B cell (primary cell): Measurements from ENCODE around the gene MAD1L1. TPM values are rescaled to one million over a fixed set of nuclear protein-coding genes. Genes with fewer than 3 reads are reported as not detected.

Experiments used
- ATAC-seq: fragments of 200-7000 bp; cut with Tn5 transposase; one replicate; pipeline ENCODE4 v1.10.0; 2021; ENCODE audit warnings: low read depth, mild to moderate bottlenecking, moderate number of reproducible peaks, moderate library complexity
- CTCF ChIA-PET: fragments of 350-600 bp; sonication (Branson Sonifier 250); formaldehyde crosslinking; loops from one replicate; lab custom pipeline; 2021; ENCODE audit warnings: antibody characterized with exemption, inconsistent platforms; lab: Charles Lee
- POLR2A ChIA-PET: fragments of 350-600 bp; sonication (Branson Sonifier 250); formaldehyde crosslinking; loops from one replicate; lab custom pipeline; 2021; ENCODE audit warnings: antibody characterized with exemption; lab: Charles Lee
- DNase-seq: peaks from one replicate; pipeline ENCODE4 v3.0.0; 2013
- H2AFZ ChIP-seq: 2 replicates; pipeline ENCODE4 v1.6.1; 2012; ENCODE audit warnings: mild to moderate bottlenecking, low read depth, low read length; ENCODE audit not compliant: insufficient read depth, poor library complexity, severe bottlenecking
- H3K27ac ChIP-seq, 2 donors: 1 replicate in 1 of 2; 2 replicates in 1 of 2; pipeline ENCODE4 v1.5.1; 2012 to 2013; ENCODE audit warnings: low read length in 2 of 2, mild to moderate bottlenecking in 2 of 2, moderate library complexity in 1 of 2
- H3K27me3 ChIP-seq, 4 experiments: fragments of 200-600 bp in 1 of 4; sonication (generic) in 1 of 4; replicated peaks in 1 of 4; 1 replicate in 2 of 4; 2 replicates in 2 of 4; pipeline versions ENCODE4 v1.6.1 to v1.7.0; 2013 to 2016; ENCODE audit warnings: low read length in 3 of 4, mild to moderate bottlenecking in 2 of 4, mixed read lengths in 1 of 4, moderate library complexity in 1 of 4; ENCODE audit not compliant: insufficient read depth in 4 of 4, control insufficient read depth in 3 of 4; ENCODE audit errors: control extremely low read depth in 1 of 4
- H3K36me3 ChIP-seq, 2 experiments: replicated peaks in 1 of 2; 1 replicate in 1 of 2; 2 replicates in 1 of 2; pipeline versions ENCODE4 v1.6.1 to v1.7.1; 2013; ENCODE audit warnings: low read length in 1 of 2; ENCODE audit not compliant: insufficient read depth in 2 of 2, control insufficient read depth in 1 of 2; ENCODE audit errors: control extremely low read depth in 1 of 2, extremely low read depth in 1 of 2
- H3K4me1 ChIP-seq, 2 donors: fragments of 200-600 bp in 1 of 2; sonication (generic) in 1 of 2; 1 replicate in 1 of 2; 2 replicates in 1 of 2; pipeline versions ENCODE4 v1.5.1 to v1.6.1; 2013 to 2017; ENCODE audit warnings: low read length in 2 of 2; ENCODE audit not compliant: control insufficient read depth in 2 of 2, insufficient read depth in 2 of 2
- H3K4me2 ChIP-seq: replicated peaks from 2 replicates; pipeline ENCODE3; 2012; ENCODE audit warnings: mild to moderate bottlenecking, low read depth, low read length; ENCODE audit not compliant: poor library complexity, severe bottlenecking
- H3K4me3 ChIP-seq, 5 experiments: fragments of 200-600 bp in 1 of 5; sonication (generic) in 1 of 5; 1 replicate in 3 of 5; 2 replicates in 2 of 5; pipeline versions ENCODE4 v1.5.1 to v1.7.0; 2011 to 2016; ENCODE audit warnings: low read length in 4 of 5, mild to moderate bottlenecking in 4 of 5, low read depth in 2 of 5, control low read depth in 1 of 5, moderate library complexity in 1 of 5; ENCODE audit not compliant: insufficient read depth in 1 of 5; ENCODE audit errors: control extremely low read depth in 1 of 5, extremely low read depth in 1 of 5
- H3K79me2 ChIP-seq: fragments of 200-600 bp; sonication (generic); one replicate; pipeline ENCODE4 v1.6.0; 2016; ENCODE audit warnings: low read length; ENCODE audit not compliant: control insufficient read depth, insufficient read depth
- H3K9ac ChIP-seq: fragments of 200-600 bp; sonication (generic); 2 replicates; pipeline ENCODE4 v1.6.1; 2017; ENCODE audit warnings: mild to moderate bottlenecking, low read length, moderate library complexity
- H3K9me3 ChIP-seq, 3 donors: one replicate each; pipeline versions ENCODE4 v1.6.1 to v1.7.1; 2013; ENCODE audit warnings: low read length in 2 of 3; ENCODE audit not compliant: control insufficient read depth in 2 of 3, insufficient read depth in 1 of 3; ENCODE audit errors: control extremely low read depth in 1 of 3
- H4K20me1 ChIP-seq: 2 replicates; pipeline ENCODE4 v1.6.0; 2012; ENCODE audit warnings: mild to moderate bottlenecking, low read length; ENCODE audit not compliant: insufficient read depth, control insufficient read depth, poor library complexity, severe bottlenecking
- H3K27ac Mint-ChIP-seq: one replicate; pipeline ENCODE4 v1.8.0; 2021; ENCODE audit warnings: mixed read lengths
- H3K27me3 Mint-ChIP-seq: one replicate; pipeline ENCODE4 v1.8.0; 2021; ENCODE audit warnings: mixed read lengths
- H3K4me1 Mint-ChIP-seq: one replicate; pipeline ENCODE4 v1.8.0; 2021; ENCODE audit warnings: mixed read lengths
- H3K4me3 Mint-ChIP-seq: one replicate; pipeline ENCODE4 v1.8.0; 2021; ENCODE audit warnings: mixed read lengths
- H3K9me3 Mint-ChIP-seq: one replicate; pipeline ENCODE4 v1.8.0; 2022; ENCODE audit warnings: mixed read lengths; ENCODE audit not compliant: insufficient read depth
- CTCF ChIP-seq: fragments of 200-600 bp; IDR thresholded peaks from one replicate; pipeline ENCODE4 v1.8.0; 2022; ENCODE audit warnings: antibody characterized with exemption, mild to moderate bottlenecking
- EZH2 ChIP-seq: IDR thresholded peaks from 2 replicates; pipeline ENCODE4 v1.6.1; 2012; ENCODE audit warnings: borderline replicate concordance, low read depth, mild to moderate bottlenecking, moderate library complexity, low read length; ENCODE audit not compliant: insufficient read depth, poor library complexity, severe bottlenecking
- WGBS: methylation state at CpG from one replicate; pipeline ENCODE4 v1.1.5; 2013; ENCODE audit warnings: missing lambda C conversion rate; ENCODE audit not compliant: insufficient coverage; 5-methylcytosine and 5-hydroxymethylcytosine counted together
- intact Hi-C: fragments of 100-400 bp; cut with micrococcal nuclease; formaldehyde crosslinking; loops from one replicate; pipeline ENCODE4 v1.10.0; 2022
- polyA plus RNA-seq: library from polyadenylated mRNA; depleted of rRNA; stranded (reverse); fragments of >200 nt; gene quantifications from 2 replicates; pipeline ENCODE4 v1.2.3, GENCODE V29; 2012
- total RNA-seq, 2 donors: library from RNA; stranded (reverse); fragments of 120-200 nt in 1 of 2; gene quantifications; 1 replicate in 1 of 2; 2 replicates in 1 of 2; pipeline versions ENCODE4 v1.2.3 to v1.2.4, GENCODE V29; 2013 to 2022

MAD1L1 gene
- total and polyA plus RNA-seq, 2 donors (not counting 1 experiment from before 2014, with no cell fraction given) = 86.7 to 110 TPM

DNA sequence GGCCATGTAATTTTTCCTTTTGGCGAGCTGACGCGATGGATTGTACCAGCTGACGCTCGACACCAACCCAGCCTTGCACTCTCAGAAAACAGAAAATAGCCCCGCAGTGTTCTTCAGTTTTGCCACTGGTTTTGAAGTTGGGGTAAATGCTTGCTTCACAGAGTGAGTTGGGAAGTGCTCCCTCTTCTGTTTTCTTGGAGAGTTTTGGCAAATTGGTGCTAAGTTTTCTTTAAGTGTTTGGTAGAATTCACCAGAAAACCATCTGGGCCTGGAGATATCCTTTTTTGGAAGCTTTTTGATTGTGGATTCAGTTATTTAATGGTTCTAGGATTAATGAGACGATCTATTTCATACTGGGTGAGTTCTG lies 309.9 kb downstream of the MAD1L1 start:
- Mint-ChIP-seq H3K4me3 (no peak overlapping the region), H3K4me1 (peaks cover 62% of the 10 kb centered on the region), H3K9me3 (no peaks in the 10 kb centered on the region), H3K27me3 (no peaks in the 10 kb centered on the region), H3K27ac (no peak overlapping the region)
- Histone ChIP-seq H3K27me3 (no peaks in the 10 kb centered on the region), H3K9me3 (no peaks in the 10 kb centered on the region), H3K36me3 (peaks cover 0 to 16% of the 10 kb centered on the region in 2 experiments), H3K9ac (no peak overlapping the region), H3K4me1 (peaks cover 54 to 61% of the 10 kb centered on the region in 2 donors), H3K79me2 (peaks cover 75% of the 10 kb centered on the region), H2AFZ (no peak overlapping the region), H4K20me1 (peaks cover 58% of the 10 kb centered on the region), H3K27ac (no peak overlapping the region), H3K4me2 (no peak overlapping the region), H3K4me3 (no peak overlapping the region)
- WGBS = 97% methylated on average over 7 of the region's 7 CpGs
- no peak for TF ChIP-seq EZH2
- TF ChIP-seq CTCF = no peak
- intact Hi-C loops = loop anchor here (10.0 kb wide), 2 partner anchors 152 to 182 kb away; no protein-coding TSS in a partner anchor
- ATAC-seq (no peak), DNase-seq (no peak)
- POLR2A ChIA-PET = interaction anchor here (0.8 kb wide), 1 partner anchor 17 kb away, joined by 3 read pairs; no protein-coding TSS in a partner anchor
- CTCF ChIA-PET = no interaction called here

- ATAC-seq (no peak), DNase-seq (no peak)
- ChIA-PET POLR2A (interaction anchor here (0.8 kb wide), 1 partner anchor 17 kb away, joined by 3 read pairs; no protein-coding TSS in a partner anchor), CTCF (interaction anchor here (1.0 kb wide), 1 partner anchor 425 kb away, joined by 4 read pairs; no protein-coding TSS in a partner anchor)
- Histone ChIP-seq H3K9ac (no peak overlapping the region), H3K4me1 (peaks cover 50 to 55% of the 10 kb centered on the region in 2 donors), H4K20me1 (peaks cover 64% of the 10 kb centered on the region), H3K36me3 (peaks cover 0 to 16% of the 10 kb centered on the region in 2 experiments), H3K9me3 (no peaks in the 10 kb centered on the region), H3K79me2 (peaks cover 79% of the 10 kb centered on the region), H3K4me2 (no peak overlapping the region), H3K4me3 (no peak overlapping the region), H2AFZ (no peak overlapping the region), H3K27ac (no peak overlapping the region), H3K27me3 (no peaks in the 10 kb centered on the region)
- no peaks in the 10 kb centered on the region for H3K9me3 Mint-ChIP-seq
- H3K27ac Mint-ChIP-seq = no peak overlapping the region
- 89% methylated on average over 41 of the region's 42 CpGs for WGBS
- peak overlapping the region; percentile 32 for H3K4me3 Mint-ChIP-seq
- H3K27me3 Mint-ChIP-seq = no peaks in the 10 kb centered on the region
- intact Hi-C loops = loop anchor here (10.0 kb wide), 2 partner anchors 153 to 183 kb away; no protein-coding TSS in a partner anchor
- peaks cover 56% of the 10 kb centered on the region for H3K4me1 Mint-ChIP-seq
- TF ChIP-seq EZH2 = no peak
- no peak for TF ChIP-seq CTCF
These were observed 310.5 kb downstream of the MAD1L1 start for GRCh38 chr7:1922071-1922869.
